Ovary (tissue), 3 donors: Measurements from ENCODE around the gene GNPTAB.

ENCODE experiments used
- CTCF ChIP-seq, 3 donors: fragments of 450-650 bp in 2 of 3; fragments of 200-600 bp in 1 of 3; IDR thresholded peaks; one replicate each; pipeline versions ENCODE4 v1.5.1 to v1.8.0; 2016 to 2022; ENCODE audit warnings: antibody characterized with exemption in 3 of 3, mild to moderate bottlenecking in 1 of 3
- POLR2A ChIP-seq: fragments of 450-650 bp; IDR thresholded peaks from one replicate; pipeline ENCODE4 v1.6.1; 2017; ENCODE audit warnings: antibody characterized with exemption, mild to moderate bottlenecking, moderate library complexity
- donor health status: DM: no; HTN: no; CAD: no.

- TF ChIP-seq CTCF (IDR thresholded peaks at IDR 0.05) (no peak), POLR2A (no peak)
Observed at GRCh38 chr12:101729842-101730241, 100.9 kb downstream of the GNPTAB start.
